Neuronal stem cell (in vitro differentiated cells): ENCODE measurements around the gene CCDC71L.
"Not testable (repeated sequence)": the region's sequence is repeated elsewhere in the genome, so short reads cannot be mapped to it uniquely, and the experiment has no call there.

Experiments
- DNase-seq: peaks from one replicate; pipeline ENCODE4 v3.0.0-alpha.2; 2013; ENCODE audit warnings: low spot score
- H2AFZ ChIP-seq: one replicate; pipeline ENCODE4 v1.6.1; 2013; ENCODE audit warnings: mild to moderate bottlenecking, low read length, inconsistent platforms
- H2AK5ac ChIP-seq: 2 replicates; pipeline ENCODE4 v1.6.1; 2013; ENCODE audit warnings: low read depth, mild to moderate bottlenecking, inconsistent platforms, low read length, moderate library complexity, mixed read lengths
- H2BK120ac ChIP-seq: 2 replicates; pipeline ENCODE4 v1.6.1; 2013; ENCODE audit warnings: low read depth, mild to moderate bottlenecking, inconsistent platforms, low read length, moderate library complexity, mixed read lengths
- H2BK12ac ChIP-seq: one replicate; pipeline ENCODE4 v1.6.1; 2013; ENCODE audit warnings: low read length, inconsistent platforms
- H2BK15ac ChIP-seq: 2 replicates; pipeline ENCODE4 v1.6.1; 2013; ENCODE audit warnings: mild to moderate bottlenecking, low read length, inconsistent platforms, mixed read lengths
- H2BK5ac ChIP-seq: one replicate; pipeline ENCODE4 v1.6.1; 2013; ENCODE audit warnings: inconsistent platforms, mild to moderate bottlenecking, low read length, moderate library complexity
- H3K14ac ChIP-seq: one replicate; pipeline ENCODE4 v1.6.1; 2013; ENCODE audit warnings: low read length, inconsistent platforms
- H3K18ac ChIP-seq: 2 replicates; pipeline ENCODE4 v1.6.1; 2013; ENCODE audit warnings: low read length, inconsistent platforms
- H3K23ac ChIP-seq: 2 replicates; pipeline ENCODE4 v1.6.1; 2013; ENCODE audit warnings: low read depth, mild to moderate bottlenecking, mixed read lengths, low read length, inconsistent platforms; ENCODE audit not compliant: poor library complexity
- H3K27ac ChIP-seq: replicated peaks from 3 replicates; pipeline ENCODE4 v1.5.1; 2013; ENCODE audit warnings: low read length, inconsistent platforms
- H3K27me3 ChIP-seq, 3 experiments: 2 replicates each; pipeline ENCODE4 v1.6.1; 2013; ENCODE audit warnings: low read length in 3 of 3, mild to moderate bottlenecking in 2 of 3, inconsistent platforms in 1 of 3, low read depth in 1 of 3, mixed read lengths in 1 of 3, moderate library complexity in 1 of 3; ENCODE audit not compliant: control insufficient read depth in 3 of 3, insufficient read depth in 3 of 3
- H3K36me3 ChIP-seq, 2 donors: replicated peaks in 1 of 2; 2 replicates each; pipeline ENCODE4 v1.6.1; 2013; ENCODE audit warnings: low read length in 2 of 2; ENCODE audit not compliant: control insufficient read depth in 2 of 2, insufficient read depth in 2 of 2
- H3K4ac ChIP-seq: 2 replicates; pipeline ENCODE4 v1.6.1; 2013; ENCODE audit warnings: inconsistent platforms, mild to moderate bottlenecking, low read length, moderate library complexity
- H3K4me1 ChIP-seq, 2 donors: 1 replicate in 1 of 2; 2 replicates in 1 of 2; pipeline ENCODE4 v1.6.1; 2013; ENCODE audit warnings: low read length in 2 of 2, low read depth in 1 of 2; ENCODE audit not compliant: control insufficient read depth in 2 of 2, insufficient read depth in 1 of 2
- H3K4me2 ChIP-seq: one replicate; pipeline ENCODE4 v1.6.1; 2013; ENCODE audit warnings: mild to moderate bottlenecking, low read length, inconsistent platforms; ENCODE audit not compliant: insufficient read depth, poor library complexity, severe bottlenecking
- H3K4me3 ChIP-seq, 2 donors: 2 replicates each; pipeline ENCODE4 v1.5.1; 2013; ENCODE audit warnings: low read length in 2 of 2, mild to moderate bottlenecking in 2 of 2, inconsistent platforms in 1 of 2, moderate library complexity in 1 of 2
- H3K79me1 ChIP-seq: one replicate; pipeline ENCODE4 v1.6.1; 2013; ENCODE audit warnings: low read depth, mild to moderate bottlenecking, inconsistent platforms, low read length, moderate library complexity
- H3K9ac ChIP-seq: one replicate; pipeline ENCODE4 v1.6.1; 2013; ENCODE audit warnings: mild to moderate bottlenecking, low read depth, low read length, inconsistent platforms; ENCODE audit not compliant: poor library complexity
- H3K9me3 ChIP-seq, 2 donors: replicated peaks in 1 of 2; 2 replicates each; pipeline versions ENCODE3 to v1.6.1; 2013; ENCODE audit warnings: low read length in 2 of 2, mild to moderate bottlenecking in 2 of 2, inconsistent platforms in 1 of 2, low read depth in 1 of 2, mixed read lengths in 1 of 2, moderate library complexity in 1 of 2; ENCODE audit not compliant: control insufficient read depth in 2 of 2, insufficient read depth in 1 of 2
- H4K8ac ChIP-seq: one replicate; pipeline ENCODE4 v1.6.1; 2013; ENCODE audit warnings: low read depth, mild to moderate bottlenecking, inconsistent platforms, low read length, moderate library complexity
- H4K91ac ChIP-seq: one replicate; pipeline ENCODE4 v1.6.1; 2013; ENCODE audit warnings: low read length, low read depth, mild to moderate bottlenecking, inconsistent platforms; ENCODE audit not compliant: poor library complexity
- WGBS, 2 donors: extraction: QIAGEN DNeasy Blood & Tissue Kit; methylation state at CpG; one replicate each; pipeline ENCODE4 v1.1.7; 2013; ENCODE audit warnings: missing lambda C conversion rate in 2 of 2, mixed read lengths in 1 of 2; ENCODE audit not compliant: insufficient read length in 2 of 2, insufficient replicate concordance in 1 of 2; ENCODE audit errors: extremely low coverage in 2 of 2; 5-methylcytosine and 5-hydroxymethylcytosine counted together

The CCDC71L gene

GRCh38 chr7:106693677-106694353 lies 32.9 kb upstream of the CCDC71L start:
- H3K9me3 ChIP-seq, result no peaks in the 10 kb centered on the region
- H3K4ac ChIP-seq, result no peak overlapping the region
- H2BK5ac ChIP-seq, result no peak overlapping the region
- no peak overlapping the region for H3K27ac ChIP-seq
- H2BK12ac ChIP-seq, result no peak overlapping the region
- no peak overlapping the region for H4K91ac ChIP-seq
- H3K4me1 ChIP-seq, result peaks cover 0 to 5% of the 10 kb centered on the region in 2 donors
- no peaks in the 10 kb centered on the region for H3K79me1 ChIP-seq
- H3K27me3 ChIP-seq, result no peaks in the 10 kb centered on the region
- H3K4me3 ChIP-seq, result no peak overlapping the region
- H3K4me2 ChIP-seq, result no peak overlapping the region
- no peaks in the 10 kb centered on the region for H3K36me3 ChIP-seq
- peak overlapping the region; percentile 21 for H2AFZ ChIP-seq
- no CpG with 5 or more reads among the region's 4 CpGs for WGBS, 2 donors
- H2BK15ac ChIP-seq, result no peak overlapping the region
- no peak for DNase-seq
- no peak overlapping the region for H2BK120ac ChIP-seq
- H3K14ac ChIP-seq, result no peak overlapping the region
- H3K18ac ChIP-seq, result no peak overlapping the region
- H3K9ac ChIP-seq, result no peak overlapping the region
- H2AK5ac ChIP-seq, result no peak overlapping the region
- H3K23ac ChIP-seq, result no peak overlapping the region
- no peak overlapping the region for H4K8ac ChIP-seq

- Histone ChIP-seq H2BK12ac (no peak overlapping the region), H3K4me3 (no peak overlapping the region), H3K9ac (no peak overlapping the region), H3K23ac (no peak overlapping the region), H3K4me1 (peaks cover 0 to 5% of the 10 kb centered on the region in 2 donors), H3K27me3 (no peaks in the 10 kb centered on the region), H4K8ac (no peak overlapping the region), H3K4me2 (no peak overlapping the region), H2BK120ac (no peak overlapping the region), H4K91ac (no peak overlapping the region), H2AFZ (no peak overlapping the region), H3K27ac (no peak overlapping the region), H2BK15ac (no peak overlapping the region), H2AK5ac (no peak overlapping the region), H3K14ac (no peak overlapping the region), H3K36me3 (no peaks in the 10 kb centered on the region), H3K9me3 (no peaks in the 10 kb centered on the region), H3K18ac (no peak overlapping the region), H2BK5ac (no peak overlapping the region), H3K4ac (no peak overlapping the region), H3K79me1 (no peaks in the 10 kb centered on the region)
- WGBS, 2 donors, result no CpG with 5 or more reads among the region's 2 CpGs
- DNase-seq, result no peak
These were observed 31.6 kb upstream of the CCDC71L start for GRCh38 chr7:106692450-106693051.

GRCh38 chr7:106688161-106688560 lies 27.2 kb upstream of the CCDC71L start:
- not testable (repeated sequence) for H3K36me3 ChIP-seq, H3K79me1 ChIP-seq, H2BK15ac ChIP-seq, H3K27ac ChIP-seq, H3K4me1 ChIP-seq, H2BK12ac ChIP-seq, H2BK5ac ChIP-seq, H3K4ac ChIP-seq, H4K8ac ChIP-seq, H4K91ac ChIP-seq, H3K27me3 ChIP-seq, H3K14ac ChIP-seq, H2AK5ac ChIP-seq, DNase-seq, H2BK120ac ChIP-seq, H3K18ac ChIP-seq, H3K23ac ChIP-seq, H2AFZ ChIP-seq, H3K9ac ChIP-seq, H3K9me3 ChIP-seq, H3K4me2 ChIP-seq, H3K4me3 ChIP-seq
- WGBS, 2 donors, result no CpG with 5 or more reads among the region's 2 CpGs

GRCh38 chr7:106683941-106684340 lies 23.0 kb upstream of the CCDC71L start:
- H2AFZ ChIP-seq, result no peak overlapping the region
- no peaks in the 10 kb centered on the region for H3K79me1 ChIP-seq
- no peak overlapping the region for H4K91ac ChIP-seq
- H3K23ac ChIP-seq, result no peak overlapping the region
- H2BK5ac ChIP-seq, result no peak overlapping the region
- no peaks in the 10 kb centered on the region for H3K4me1 ChIP-seq
- H3K4ac ChIP-seq, result no peak overlapping the region
- no peaks in the 10 kb centered on the region for H3K36me3 ChIP-seq
- no peak overlapping the region for H2BK12ac ChIP-seq
- no peak overlapping the region for H3K9ac ChIP-seq
- no peak for DNase-seq
- WGBS, 2 donors, result no CpG with 5 or more reads among the region's 3 CpGs
- H4K8ac ChIP-seq, result no peak overlapping the region
- H2AK5ac ChIP-seq, result no peak overlapping the region
- H3K4me2 ChIP-seq, result no peak overlapping the region
- H3K14ac ChIP-seq, result no peak overlapping the region
- H3K18ac ChIP-seq, result no peak overlapping the region
- no peak overlapping the region for H3K27ac ChIP-seq
- H3K4me3 ChIP-seq, result no peak overlapping the region
- no peaks in the 10 kb centered on the region for H3K27me3 ChIP-seq
- H3K9me3 ChIP-seq, result no peaks in the 10 kb centered on the region
- no peak overlapping the region for H2BK120ac ChIP-seq
- H2BK15ac ChIP-seq, result no peak overlapping the region
